Thoracic aorta (tissue), 2 donors: Measurements from ENCODE around the gene RSU1. TPM values are rescaled to one million over a fixed set of nuclear protein-coding genes. Genes with fewer than 3 reads are reported as not detected.
"Not testable (repeated sequence)": the region's sequence is repeated elsewhere in the genome, so short reads cannot be mapped to it uniquely, and the experiment has no call there.

Experiments used
- ATAC-seq: fragments of 150-250 bp; one replicate; pipeline ENCODE4 v1.8.0; 2017; ENCODE audit warnings: low read depth; ENCODE audit not compliant: insufficient number of reproducible peaks, low FRiP score
- DNase-seq: peaks from one replicate; pipeline ENCODE4 v3.0.0-alpha.2; 2020; ENCODE audit warnings: low spot score
- H3K27ac ChIP-seq, 2 donors: fragments of 200-600 bp; sonication (generic); 1 replicate in 1 of 2; 2 replicates in 1 of 2; pipeline ENCODE4 v1.5.1; 2016; ENCODE audit warnings: mild to moderate bottlenecking in 2 of 2, moderate library complexity in 2 of 2
- H3K27me3 ChIP-seq: fragments of 200-600 bp; sonication (generic); replicated peaks from 2 replicates; pipeline ENCODE4 v1.6.0; 2016; ENCODE audit warnings: mild to moderate bottlenecking; ENCODE audit not compliant: insufficient read depth
- H3K36me3 ChIP-seq: fragments of 200-600 bp; sonication (generic); one replicate; pipeline ENCODE4 v1.5.1; 2016
- H3K4me1 ChIP-seq, 2 donors: fragments of 200-600 bp; sonication (generic); 1 replicate in 1 of 2; 2 replicates in 1 of 2; pipeline versions ENCODE4 v1.5.1 to v1.6.0; 2016; ENCODE audit warnings: low read depth in 2 of 2, mild to moderate bottlenecking in 1 of 2; ENCODE audit not compliant: control insufficient read depth in 1 of 2
- H3K4me3 ChIP-seq: fragments of 200-600 bp; sonication (generic); 2 replicates; pipeline ENCODE4 v1.5.1; 2016; ENCODE audit warnings: mild to moderate bottlenecking
- H3K9me3 ChIP-seq: fragments of 200-600 bp; sonication (generic); 2 replicates; pipeline ENCODE4 v1.5.1; 2016
- CTCF ChIP-seq: fragments of 200-600 bp; sonication (generic); IDR thresholded peaks from one replicate; pipeline ENCODE4 v1.5.1; 2019; ENCODE audit warnings: antibody characterized with exemption
- total RNA-seq, 2 donors: library from RNA; depleted of rRNA; stranded (reverse); fragments of >200 nt; gene quantifications; one replicate each; pipeline versions ENCODE4 v1.1.0 to v1.2.3, GENCODE V29; 2016

RSU1 gene
- total RNA-seq, 2 donors from 2014 or later, result 88.0 to 122 TPM

GRCh38 chr10:16761300-16761699 lies 55.9 kb downstream of the RSU1 start:
- no peaks in the 10 kb centered on the region for H3K27me3 ChIP-seq
- peaks cover 14% of the 10 kb centered on the region for H3K36me3 ChIP-seq
- ATAC-seq (no peak), DNase-seq (no peak)
- no peaks in the 10 kb centered on the region for H3K9me3 ChIP-seq
- no peak overlapping the region for H3K27ac ChIP-seq
- TF ChIP-seq CTCF, result no peak
- H3K4me3 ChIP-seq, result no peak overlapping the region
- no peaks in the 10 kb centered on the region for H3K4me1 ChIP-seq

- no peaks in the 10 kb centered on the region for H3K4me1 ChIP-seq
- TF ChIP-seq CTCF, result no peak
- no peaks in the 10 kb centered on the region for H3K9me3 ChIP-seq
- peaks cover 18% of the 10 kb centered on the region for H3K36me3 ChIP-seq
- no peak overlapping the region for H3K27ac ChIP-seq
- H3K27me3 ChIP-seq, result no peaks in the 10 kb centered on the region
- no peak overlapping the region for H3K4me3 ChIP-seq
- DNase-seq, result no peak
- ATAC-seq, result no peak
These were observed 60.5 kb downstream of the RSU1 start for GRCh38 chr10:16756561-16757221.

GRCh38 chr10:16754765-16755164 lies 62.5 kb downstream of the RSU1 start:
- no peaks in the 10 kb centered on the region for H3K9me3 ChIP-seq
- DNase-seq, result no peak
- TF ChIP-seq CTCF, result no peak
- no peaks in the 10 kb centered on the region for H3K4me1 ChIP-seq
- H3K36me3 ChIP-seq, result peaks cover 25% of the 10 kb centered on the region
- H3K27me3 ChIP-seq, result no peaks in the 10 kb centered on the region
- no peak overlapping the region for H3K4me3 ChIP-seq
- H3K27ac ChIP-seq, result no peak overlapping the region
- no peak for ATAC-seq

GRCh38 chr10:16752849-16753248 lies 64.4 kb downstream of the RSU1 start:
- not testable (repeated sequence) for DNase-seq, H3K27me3 ChIP-seq, ATAC-seq, H3K4me1 ChIP-seq, H3K4me3 ChIP-seq, H3K9me3 ChIP-seq, H3K27ac ChIP-seq
- peaks cover 21% of the 10 kb centered on the region for H3K36me3 ChIP-seq

GRCh38 chr10:16752099-16752498 lies 65.1 kb downstream of the RSU1 start:
- no peaks in the 10 kb centered on the region for H3K27me3 ChIP-seq
- no peak for DNase-seq
- peaks cover 21% of the 10 kb centered on the region for H3K36me3 ChIP-seq
- no peak for TF ChIP-seq CTCF
- H3K4me3 ChIP-seq, result no peak overlapping the region
- no peak overlapping the region for H3K27ac ChIP-seq
- no peaks in the 10 kb centered on the region for H3K9me3 ChIP-seq
- ATAC-seq, result no peak
- no peaks in the 10 kb centered on the region for H3K4me1 ChIP-seq

- Histone ChIP-seq H3K4me1 (no peaks in the 10 kb centered on the region), H3K36me3 (peaks cover 21% of the 10 kb centered on the region), H3K9me3 (no peaks in the 10 kb centered on the region), H3K27me3 (no peaks in the 10 kb centered on the region), H3K27ac (no peak overlapping the region), H3K4me3 (no peak overlapping the region)
- DNase-seq, result no peak
- no peak for ATAC-seq
- no peak for TF ChIP-seq CTCF
These were observed 66.0 kb downstream of the RSU1 start for GRCh38 chr10:16751244-16751643.
